B cell (primary cell): ENCODE data around the gene EFNA1. TPM values are rescaled to one million over a fixed set of nuclear protein-coding genes. Genes with fewer than 3 reads are reported as not detected.

Experiments used
- ATAC-seq: fragments of 200-7000 bp; cut with Tn5 transposase; one replicate; pipeline ENCODE4 v1.10.0; 2021; ENCODE audit warnings: low read depth, mild to moderate bottlenecking, moderate number of reproducible peaks, moderate library complexity
- CTCF ChIA-PET: fragments of 350-600 bp; sonication (Branson Sonifier 250); formaldehyde crosslinking; loops from one replicate; lab custom pipeline; 2021; ENCODE audit warnings: antibody characterized with exemption, inconsistent platforms; lab: Charles Lee
- POLR2A ChIA-PET: fragments of 350-600 bp; sonication (Branson Sonifier 250); formaldehyde crosslinking; loops from one replicate; lab custom pipeline; 2021; ENCODE audit warnings: antibody characterized with exemption; lab: Charles Lee
- DNase-seq: peaks from one replicate; pipeline ENCODE4 v3.0.0; 2013
- H2AFZ ChIP-seq: 2 replicates; pipeline ENCODE4 v1.6.1; 2012; ENCODE audit warnings: mild to moderate bottlenecking, low read depth, low read length; ENCODE audit not compliant: insufficient read depth, poor library complexity, severe bottlenecking
- H3K27ac ChIP-seq, 2 donors: 1 replicate in 1 of 2; 2 replicates in 1 of 2; pipeline ENCODE4 v1.5.1; 2012 to 2013; ENCODE audit warnings: low read length in 2 of 2, mild to moderate bottlenecking in 2 of 2, moderate library complexity in 1 of 2
- H3K27me3 ChIP-seq, 4 experiments: fragments of 200-600 bp in 1 of 4; sonication (generic) in 1 of 4; replicated peaks in 1 of 4; 1 replicate in 2 of 4; 2 replicates in 2 of 4; pipeline versions ENCODE4 v1.6.1 to v1.7.0; 2013 to 2016; ENCODE audit warnings: low read length in 3 of 4, mild to moderate bottlenecking in 2 of 4, mixed read lengths in 1 of 4, moderate library complexity in 1 of 4; ENCODE audit not compliant: insufficient read depth in 4 of 4, control insufficient read depth in 3 of 4; ENCODE audit errors: control extremely low read depth in 1 of 4
- H3K36me3 ChIP-seq, 2 experiments: replicated peaks in 1 of 2; 1 replicate in 1 of 2; 2 replicates in 1 of 2; pipeline versions ENCODE4 v1.6.1 to v1.7.1; 2013; ENCODE audit warnings: low read length in 1 of 2; ENCODE audit not compliant: insufficient read depth in 2 of 2, control insufficient read depth in 1 of 2; ENCODE audit errors: control extremely low read depth in 1 of 2, extremely low read depth in 1 of 2
- H3K4me1 ChIP-seq, 2 donors: fragments of 200-600 bp in 1 of 2; sonication (generic) in 1 of 2; 1 replicate in 1 of 2; 2 replicates in 1 of 2; pipeline versions ENCODE4 v1.5.1 to v1.6.1; 2013 to 2017; ENCODE audit warnings: low read length in 2 of 2; ENCODE audit not compliant: control insufficient read depth in 2 of 2, insufficient read depth in 2 of 2
- H3K4me2 ChIP-seq: replicated peaks from 2 replicates; pipeline ENCODE3; 2012; ENCODE audit warnings: mild to moderate bottlenecking, low read depth, low read length; ENCODE audit not compliant: poor library complexity, severe bottlenecking
- H3K4me3 ChIP-seq, 5 experiments: fragments of 200-600 bp in 1 of 5; sonication (generic) in 1 of 5; 1 replicate in 3 of 5; 2 replicates in 2 of 5; pipeline versions ENCODE4 v1.5.1 to v1.7.0; 2011 to 2016; ENCODE audit warnings: low read length in 4 of 5, mild to moderate bottlenecking in 4 of 5, low read depth in 2 of 5, control low read depth in 1 of 5, moderate library complexity in 1 of 5; ENCODE audit not compliant: insufficient read depth in 1 of 5; ENCODE audit errors: control extremely low read depth in 1 of 5, extremely low read depth in 1 of 5
- H3K79me2 ChIP-seq: fragments of 200-600 bp; sonication (generic); one replicate; pipeline ENCODE4 v1.6.0; 2016; ENCODE audit warnings: low read length; ENCODE audit not compliant: control insufficient read depth, insufficient read depth
- H3K9ac ChIP-seq: fragments of 200-600 bp; sonication (generic); 2 replicates; pipeline ENCODE4 v1.6.1; 2017; ENCODE audit warnings: mild to moderate bottlenecking, low read length, moderate library complexity
- H3K9me3 ChIP-seq, 3 donors: one replicate each; pipeline versions ENCODE4 v1.6.1 to v1.7.1; 2013; ENCODE audit warnings: low read length in 2 of 3; ENCODE audit not compliant: control insufficient read depth in 2 of 3, insufficient read depth in 1 of 3; ENCODE audit errors: control extremely low read depth in 1 of 3
- H4K20me1 ChIP-seq: 2 replicates; pipeline ENCODE4 v1.6.0; 2012; ENCODE audit warnings: mild to moderate bottlenecking, low read length; ENCODE audit not compliant: insufficient read depth, control insufficient read depth, poor library complexity, severe bottlenecking
- H3K27ac Mint-ChIP-seq: one replicate; pipeline ENCODE4 v1.8.0; 2021; ENCODE audit warnings: mixed read lengths
- H3K27me3 Mint-ChIP-seq: one replicate; pipeline ENCODE4 v1.8.0; 2021; ENCODE audit warnings: mixed read lengths
- H3K4me1 Mint-ChIP-seq: one replicate; pipeline ENCODE4 v1.8.0; 2021; ENCODE audit warnings: mixed read lengths
- H3K4me3 Mint-ChIP-seq: one replicate; pipeline ENCODE4 v1.8.0; 2021; ENCODE audit warnings: mixed read lengths
- H3K9me3 Mint-ChIP-seq: one replicate; pipeline ENCODE4 v1.8.0; 2022; ENCODE audit warnings: mixed read lengths; ENCODE audit not compliant: insufficient read depth
- EZH2 ChIP-seq: IDR thresholded peaks from 2 replicates; pipeline ENCODE4 v1.6.1; 2012; ENCODE audit warnings: borderline replicate concordance, low read depth, mild to moderate bottlenecking, moderate library complexity, low read length; ENCODE audit not compliant: insufficient read depth, poor library complexity, severe bottlenecking
- WGBS: methylation state at CpG from one replicate; pipeline ENCODE4 v1.1.5; 2013; ENCODE audit warnings: missing lambda C conversion rate; ENCODE audit not compliant: insufficient coverage; 5-methylcytosine and 5-hydroxymethylcytosine counted together
- intact Hi-C: fragments of 100-400 bp; cut with micrococcal nuclease; formaldehyde crosslinking; loops from one replicate; pipeline ENCODE4 v1.10.0; 2022
- polyA plus RNA-seq: library from polyadenylated mRNA; depleted of rRNA; stranded (reverse); fragments of >200 nt; gene quantifications from 2 replicates; pipeline ENCODE4 v1.2.3, GENCODE V29; 2012
- total RNA-seq, 2 donors: library from RNA; stranded (reverse); fragments of 120-200 nt in 1 of 2; gene quantifications; 1 replicate in 1 of 2; 2 replicates in 1 of 2; pipeline versions ENCODE4 v1.2.3 to v1.2.4, GENCODE V29; 2013 to 2022
- TF ChIP-seq, protein P1 (sequence below): fragments of 200-600 bp; IDR thresholded peaks from one replicate; pipeline ENCODE4 v1.8.0; 2022; ENCODE audit warnings: antibody characterized with exemption, mild to moderate bottlenecking

EFNA1 gene
- total and polyA plus RNA-seq, 2 donors (not counting 1 experiment from before 2014, with no cell fraction given), result 0.28 TPM; not detected in 1

- Mint-ChIP-seq H3K4me3 (no peak overlapping the region), H3K4me1 (no peaks in the 10 kb centered on the region), H3K27me3 (peaks cover 21% of the 10 kb centered on the region), H3K9me3 (no peaks in the 10 kb centered on the region), H3K27ac (no peak overlapping the region)
- peaks cover 0 to 7% (median 3%) of the 10 kb centered on the region in 4 experiments for H3K27me3 ChIP-seq
- ChIA-PET CTCF (no interaction called here), POLR2A (no interaction called here)
- no peaks in the 10 kb centered on the region for H3K4me1 ChIP-seq
- 100% methylated on average over 2 of the region's 5 CpGs for WGBS
- no peak overlapping the region for H3K9ac ChIP-seq
- no peaks in the 10 kb centered on the region for H3K36me3 ChIP-seq
- no peak for DNase-seq
- H3K4me2 ChIP-seq, result no peak overlapping the region
- H2AFZ ChIP-seq, result no peak overlapping the region
- no peaks in the 10 kb centered on the region for H4K20me1 ChIP-seq
- no peak for ATAC-seq
- no peaks in the 10 kb centered on the region for H3K9me3 ChIP-seq
- H3K27ac ChIP-seq, result no peak overlapping the region
- H3K4me3 ChIP-seq, result no peak overlapping the region
- TF ChIP-seq EZH2, result no peak
- TF ChIP-seq, protein P1, sequence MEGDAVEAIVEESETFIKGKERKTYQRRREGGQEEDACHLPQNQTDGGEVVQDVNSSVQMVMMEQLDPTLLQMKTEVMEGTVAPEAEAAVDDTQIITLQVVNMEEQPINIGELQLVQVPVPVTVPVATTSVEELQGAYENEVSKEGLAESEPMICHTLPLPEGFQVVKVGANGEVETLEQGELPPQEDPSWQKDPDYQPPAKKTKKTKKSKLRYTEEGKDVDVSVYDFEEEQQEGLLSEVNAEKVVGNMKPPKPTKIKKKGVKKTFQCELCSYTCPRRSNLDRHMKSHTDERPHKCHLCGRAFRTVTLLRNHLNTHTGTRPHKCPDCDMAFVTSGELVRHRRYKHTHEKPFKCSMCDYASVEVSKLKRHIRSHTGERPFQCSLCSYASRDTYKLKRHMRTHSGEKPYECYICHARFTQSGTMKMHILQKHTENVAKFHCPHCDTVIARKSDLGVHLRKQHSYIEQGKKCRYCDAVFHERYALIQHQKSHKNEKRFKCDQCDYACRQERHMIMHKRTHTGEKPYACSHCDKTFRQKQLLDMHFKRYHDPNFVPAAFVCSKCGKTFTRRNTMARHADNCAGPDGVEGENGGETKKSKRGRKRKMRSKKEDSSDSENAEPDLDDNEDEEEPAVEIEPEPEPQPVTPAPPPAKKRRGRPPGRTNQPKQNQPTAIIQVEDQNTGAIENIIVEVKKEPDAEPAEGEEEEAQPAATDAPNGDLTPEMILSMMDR, result no peak
- no peaks in the 10 kb centered on the region for H3K79me2 ChIP-seq
- intact Hi-C loops, result no loop called here
Measured at GRCh38 chr1:155113450-155113980, 14.2 kb upstream of the EFNA1 start.

- Histone ChIP-seq H3K4me1 (no peaks in the 10 kb centered on the region), H4K20me1 (no peaks in the 10 kb centered on the region), H3K27me3 (peaks cover 0 to 7% (median 3%) of the 10 kb centered on the region in 4 experiments), H3K79me2 (no peaks in the 10 kb centered on the region), H3K36me3 (no peaks in the 10 kb centered on the region), H3K4me2 (no peak overlapping the region), H3K27ac (no peak overlapping the region), H3K9me3 (no peaks in the 10 kb centered on the region), H2AFZ (no peak overlapping the region), H3K4me3 (no peak overlapping the region), H3K9ac (no peak overlapping the region)
- intact Hi-C loops, result no loop called here
- peaks cover 32% of the 10 kb centered on the region for H3K27me3 Mint-ChIP-seq
- TF ChIP-seq, protein P1, result no peak
- no peak for TF ChIP-seq EZH2
- no peaks in the 10 kb centered on the region for H3K9me3 Mint-ChIP-seq
- no peak for DNase-seq
- H3K4me3 Mint-ChIP-seq, result no peak overlapping the region
- ChIA-PET POLR2A (no interaction called here), CTCF (interaction anchor here (1.2 to 1.9 kb wide), 4 partner anchors 25 to 57 kb away, joined by 4 to 9 read pairs (median 4); partner anchors contain the start of gene KRTCAP2)
- ATAC-seq, result no peak
- WGBS, result 50% methylated on average over 2 of the region's 5 CpGs
- no peak overlapping the region for H3K27ac Mint-ChIP-seq
- no peaks in the 10 kb centered on the region for H3K4me1 Mint-ChIP-seq
Measured at GRCh38 chr1:155116113-155116764, 11.4 kb upstream of the EFNA1 start.
